C4-2B (cell line): ENCODE measurements around the gene PARD3.

Experiments
- CTCF ChIP-seq: fragments of 450-650 bp; conservative IDR thresholded peaks from 2 replicates; pipeline ENCODE4 v1.5.1; 2017; ENCODE audit warnings: mild to moderate bottlenecking
- ZFX ChIP-seq: fragments of 450-650 bp; IDR thresholded peaks from 2 replicates; pipeline ENCODE4 v1.6.1; 2017

DNA sequence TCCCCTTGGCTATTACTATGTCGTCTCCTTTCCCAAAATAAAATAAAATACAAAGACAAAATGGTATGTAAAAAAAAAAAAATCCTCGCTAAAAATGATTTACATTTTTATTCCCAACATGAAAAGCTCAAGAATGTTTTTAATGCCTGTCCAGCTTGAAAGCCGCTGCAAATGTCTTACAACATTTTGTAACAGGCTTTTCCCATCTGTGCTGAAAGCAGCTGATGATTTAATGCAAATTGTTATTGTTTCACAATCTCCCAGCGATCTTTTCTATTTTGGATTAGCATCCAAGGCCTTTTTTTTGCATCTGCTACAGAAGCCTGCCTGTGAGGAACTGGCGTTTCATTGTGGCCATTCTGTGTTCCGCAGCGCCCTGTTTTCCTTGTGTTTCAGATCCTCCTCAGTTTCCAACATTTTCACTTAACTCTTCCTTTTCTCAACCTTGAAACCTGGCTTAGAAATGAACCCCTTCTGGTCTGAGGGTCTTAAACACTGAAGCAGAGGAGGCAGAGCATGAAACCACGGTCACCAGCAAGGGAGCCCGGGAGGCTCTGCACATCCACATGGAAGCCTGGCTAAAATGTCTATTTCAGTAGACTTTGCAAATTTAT, 712.1 kb downstream of the PARD3 start:
- no peak for TF ChIP-seq CTCF
- no peak for TF ChIP-seq ZFX
